CD4-positive, alpha-beta memory T cell (primary cell): Measurements from ENCODE around the gene MFSD11. TPM values are rescaled to one million over a fixed set of nuclear protein-coding genes. Genes with fewer than 3 reads are reported as not detected.

ENCODE experiments used
- CTCF ChIA-PET: fragments of 350-600 bp; sonication (Branson Sonifier 250); formaldehyde crosslinking; loops from one replicate; lab custom pipeline; 2021; ENCODE audit warnings: inconsistent platforms; ENCODE audit not compliant: partially characterized antibody; lab: Charles Lee
- POLR2A ChIA-PET: fragments of 350-600 bp; sonication (Branson Sonifier 250); formaldehyde crosslinking; loops from one replicate; lab custom pipeline; 2021; ENCODE audit not compliant: partially characterized antibody; lab: Charles Lee
- DNase-seq, 5 donors: peaks; one replicate each; pipeline versions ENCODE4 v3.0.0 to v3.0.0-alpha.2; 2020 to 2022; ENCODE audit warnings: mixed read lengths in 1 of 5
- H3K27ac ChIP-seq: one replicate; pipeline ENCODE4 v1.7.0; 2013; ENCODE audit warnings: low read depth, low read length
- H3K27me3 ChIP-seq: 2 replicates; pipeline ENCODE4 v1.7.0; 2013; ENCODE audit warnings: mild to moderate bottlenecking, low read length, moderate library complexity; ENCODE audit not compliant: insufficient read depth
- H3K36me3 ChIP-seq: 2 replicates; pipeline ENCODE4 v1.7.0; 2013; ENCODE audit warnings: mild to moderate bottlenecking, low read length, moderate library complexity; ENCODE audit not compliant: insufficient read depth
- H3K4me1 ChIP-seq: 2 replicates; pipeline ENCODE4 v1.7.0; 2013; ENCODE audit warnings: mild to moderate bottlenecking, low read length, moderate library complexity; ENCODE audit not compliant: insufficient read depth
- H3K4me3 ChIP-seq, 2 donors: one replicate each; pipeline ENCODE4 v1.7.0; 2013; ENCODE audit warnings: low read length in 2 of 2, mild to moderate bottlenecking in 1 of 2
- H3K9me3 ChIP-seq, 2 donors: one replicate each; pipeline ENCODE4 v1.7.0; 2013; ENCODE audit warnings: low read length in 2 of 2, control low read depth in 1 of 2; ENCODE audit not compliant: control insufficient read depth in 1 of 2
- H3K27ac Mint-ChIP-seq, 7 donors: one replicate each; pipeline ENCODE4 v1.8.0; 2020 to 2021; ENCODE audit warnings: mixed read lengths in 7 of 7, mild to moderate bottlenecking in 6 of 7, inconsistent platforms in 3 of 7, moderate library complexity in 3 of 7
- H3K27me3 Mint-ChIP-seq, 2 donors: one replicate each; pipeline ENCODE4 v1.8.0; 2020 to 2021; ENCODE audit warnings: mixed read lengths in 2 of 2
- H3K36me3 Mint-ChIP-seq, 2 donors: one replicate each; pipeline ENCODE4 v1.8.0; 2020 to 2021; ENCODE audit warnings: mixed read lengths in 2 of 2, inconsistent platforms in 1 of 2, mild to moderate bottlenecking in 1 of 2
- H3K4me1 Mint-ChIP-seq, 4 donors: one replicate each; pipeline ENCODE4 v1.8.0; 2020 to 2021; ENCODE audit warnings: mixed read lengths in 4 of 4, mild to moderate bottlenecking in 1 of 4
- H3K4me3 Mint-ChIP-seq, 8 donors: one replicate each; pipeline ENCODE4 v1.8.0; 2020 to 2021; ENCODE audit warnings: mixed read lengths in 8 of 8, mild to moderate bottlenecking in 7 of 8, moderate library complexity in 6 of 8, inconsistent platforms in 3 of 8
- H3K9me3 Mint-ChIP-seq, 8 donors: one replicate each; pipeline ENCODE4 v1.8.0; 2020 to 2021; ENCODE audit warnings: mixed read lengths in 8 of 8, mild to moderate bottlenecking in 5 of 8, inconsistent platforms in 3 of 8, moderate library complexity in 1 of 8
- intact Hi-C: fragments of 100-400 bp; cut with micrococcal nuclease; formaldehyde crosslinking; loops from one replicate; pipeline ENCODE4 v1.15.1; 2023
- polyA plus RNA-seq, 2 donors: library from polyadenylated mRNA; unstranded; fragments of 300-500 nt; fragmentation: Illumina TruSeq; gene quantifications; one replicate each; pipeline ENCODE4 v1.2.3, GENCODE V29; 2021
- total RNA-seq, 2 experiments: library from RNA; stranded (reverse); gene quantifications; one replicate each; pipeline ENCODE4 v1.2.3, GENCODE V29; 2021

MFSD11 gene
- total RNA-seq (10 to 100 TPM; 32.7 to 37.8 TPM), polyA plus RNA-seq (10 to 100 TPM; 23.1 to 34.7 TPM)

DNA sequence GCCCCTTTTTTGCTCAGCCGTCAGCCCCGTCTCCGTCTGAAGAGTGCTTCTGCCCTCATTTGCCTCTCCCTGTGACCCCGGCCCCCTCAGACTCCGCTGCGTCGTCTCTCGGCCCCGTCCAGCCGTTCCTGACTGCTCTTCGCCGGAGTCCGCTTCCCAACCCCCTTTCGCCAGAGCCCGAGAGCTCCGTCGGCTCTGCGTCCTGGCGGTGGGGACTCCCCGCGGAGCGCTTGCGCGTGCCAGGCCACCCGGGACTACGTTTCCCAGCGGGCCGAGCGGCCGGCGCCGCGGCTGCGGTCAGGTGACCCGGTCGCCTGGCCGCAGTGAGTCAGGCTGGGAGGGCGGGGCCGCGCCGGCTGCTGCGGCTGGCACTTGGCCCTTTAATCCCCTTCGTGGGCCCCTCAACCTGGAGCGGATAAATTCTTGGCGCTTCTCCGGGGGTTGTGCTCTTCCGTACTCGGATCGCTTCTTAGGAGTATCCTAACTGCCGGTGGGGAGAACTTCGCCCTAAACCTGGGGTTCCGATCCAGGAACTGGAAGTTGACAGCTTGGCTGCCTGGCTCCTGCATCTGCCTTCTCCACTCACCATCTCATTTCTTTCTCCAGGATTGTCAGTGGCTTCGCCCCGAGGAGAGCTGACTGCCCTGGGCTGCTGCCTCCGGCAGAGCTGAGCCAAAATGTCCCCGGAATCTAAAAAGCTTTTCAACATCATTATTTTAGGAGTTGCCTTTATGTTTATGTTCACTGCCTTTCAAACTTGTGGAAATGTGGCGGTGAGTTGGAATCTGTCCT, at the start of gene MFSD11:
Gene MFSD11 (plus strand): TSS at position 444 of the 792 bp plus-strand sequence. CDS start 234 bp downstream, at position 678.
- peaks cover 33% of the 10 kb centered on the region for H3K36me3 ChIP-seq
- peak within 1 kb of the TSS; percentile 92 to 97 (median 96) for H3K4me3 Mint-ChIP-seq
- intact Hi-C loops = loop anchor here (1.0 to 5.0 kb wide), 5 partner anchors 12 to 1219 kb away; partner anchors contain the start of genes JMJD6, METTL23, SEC14L1 and TNRC6C
- H3K4me3 ChIP-seq = peak within 1 kb of the TSS; percentile 76 to 93
- no peaks in the 10 kb centered on the region for H3K27me3 Mint-ChIP-seq
- ChIA-PET CTCF (interaction anchor here (1.4 to 2.1 kb wide), 2 partner anchors 10 to 24 kb away, joined by 3 to 18 read pairs; partner anchors contain the start of gene METTL23), POLR2A (interaction anchor here (0.6 to 8.0 kb wide), 23 partner anchors 9 to 1393 kb away, joined by 3 to 283 read pairs (median 6); partner anchors contain the start of genes JMJD6, METTL23, MXRA7 and ST6GALNAC2)
- peak within 1 kb of the TSS; percentile 98 to 100 (median 99) for H3K27ac Mint-ChIP-seq
- peak; percentile 93 to 98 (median 95) for DNase-seq
- H3K36me3 Mint-ChIP-seq = peaks cover 47 to 60% of the 10 kb centered on the region in 2 donors
- no peaks in the 10 kb centered on the region for H3K27me3 ChIP-seq
- peaks cover 0 to 8% (median 0%) of the 10 kb centered on the region in 8 donors for H3K9me3 Mint-ChIP-seq
- peaks cover 35 to 60% (median 44%) of the 10 kb centered on the region in 4 donors for H3K4me1 Mint-ChIP-seq
- peaks cover 51% of the 10 kb centered on the region for H3K4me1 ChIP-seq
- H3K27ac ChIP-seq = peak within 1 kb of the TSS; percentile 95
- no peaks in the 10 kb centered on the region for H3K9me3 ChIP-seq

DNA sequence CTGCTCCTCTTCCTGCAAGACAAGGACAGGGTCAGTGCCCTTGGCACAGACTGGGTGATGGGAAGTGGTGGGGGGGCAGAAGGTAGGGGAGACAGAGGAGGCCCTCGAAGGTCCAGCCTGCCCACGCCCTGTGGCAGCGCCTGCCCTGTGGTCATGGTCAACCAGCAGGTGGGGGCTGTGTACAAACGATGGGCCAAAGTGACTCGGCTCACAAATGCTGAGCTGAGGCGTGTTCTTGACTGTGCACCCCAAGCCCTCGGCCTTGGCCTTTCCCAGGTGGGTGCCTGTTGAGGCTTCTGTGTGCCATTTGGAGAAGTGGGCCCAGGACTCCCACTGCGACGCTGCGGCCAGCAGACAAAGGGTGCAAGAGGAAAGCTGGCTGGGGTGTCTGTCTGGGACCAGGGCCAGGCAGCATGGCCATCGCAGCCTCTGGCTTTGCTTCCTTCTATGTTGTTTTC, 49.7 kb upstream of the MFSD11 start:
- H3K4me3 Mint-ChIP-seq = no peak overlapping the region
- no peaks in the 10 kb centered on the region for H3K27me3 ChIP-seq
- H3K4me1 Mint-ChIP-seq = no peaks in the 10 kb centered on the region
- intact Hi-C loops = no loop called here
- no peak overlapping the region for H3K4me3 ChIP-seq
- POLR2A ChIA-PET = no interaction called here
- CTCF ChIA-PET = interaction anchor here (1.1 kb wide), 1 partner anchor 26 kb away, joined by 3 read pairs; no protein-coding TSS in a partner anchor
- no peaks in the 10 kb centered on the region for H3K9me3 ChIP-seq
- H3K9me3 Mint-ChIP-seq = no peaks in the 10 kb centered on the region
- DNase-seq = no peak
- peaks cover 0 to 3% of the 10 kb centered on the region in 2 donors for H3K27me3 Mint-ChIP-seq
- H3K36me3 ChIP-seq = no peaks in the 10 kb centered on the region
- H3K36me3 Mint-ChIP-seq = no peaks in the 10 kb centered on the region
- H3K27ac Mint-ChIP-seq = peak overlapping the region in 1 of 7 donors; percentile 72
- no peaks in the 10 kb centered on the region for H3K4me1 ChIP-seq
- no peak overlapping the region for H3K27ac ChIP-seq

DNA sequence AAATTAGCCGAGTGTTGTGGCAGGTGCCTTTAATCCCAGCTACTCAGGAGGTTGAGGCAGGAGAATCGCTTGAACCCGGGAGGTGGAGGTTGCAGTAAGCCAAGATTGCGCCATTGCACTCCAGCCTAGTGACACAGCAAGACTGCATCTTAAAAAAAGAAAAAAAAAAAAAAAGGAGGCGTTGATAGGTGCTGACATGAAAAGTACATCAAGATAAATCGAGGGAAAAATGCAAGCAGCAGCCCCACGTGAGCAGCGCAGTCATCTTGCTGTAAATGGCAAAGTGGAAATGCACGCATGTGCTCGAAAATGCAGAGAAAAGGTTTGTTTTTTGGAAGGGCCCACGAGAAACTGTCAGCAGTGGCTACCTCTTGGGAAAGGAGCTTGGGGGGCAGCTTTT, 48.1 kb upstream of the MFSD11 start:
- H3K4me1 ChIP-seq = no peaks in the 10 kb centered on the region
- Mint-ChIP-seq H3K9me3 (no peaks in the 10 kb centered on the region), H3K27me3 (peaks cover 0 to 3% of the 10 kb centered on the region in 2 donors), H3K36me3 (no peaks in the 10 kb centered on the region), H3K4me3 (no peak overlapping the region), H3K27ac (no peak overlapping the region), H3K4me1 (no peaks in the 10 kb centered on the region)
- H3K27me3 ChIP-seq = no peaks in the 10 kb centered on the region
- no peak overlapping the region for H3K4me3 ChIP-seq
- DNase-seq = no peak
- ChIA-PET POLR2A (no interaction called here), CTCF (interaction anchor here (1.3 to 3.1 kb wide), 2 partner anchors 8 to 24 kb away, joined by 6 to 15 read pairs; no protein-coding TSS in a partner anchor)
- H3K36me3 ChIP-seq = no peaks in the 10 kb centered on the region
- no peaks in the 10 kb centered on the region for H3K9me3 ChIP-seq
- intact Hi-C loops = no loop called here
- H3K27ac ChIP-seq = no peak overlapping the region

DNA sequence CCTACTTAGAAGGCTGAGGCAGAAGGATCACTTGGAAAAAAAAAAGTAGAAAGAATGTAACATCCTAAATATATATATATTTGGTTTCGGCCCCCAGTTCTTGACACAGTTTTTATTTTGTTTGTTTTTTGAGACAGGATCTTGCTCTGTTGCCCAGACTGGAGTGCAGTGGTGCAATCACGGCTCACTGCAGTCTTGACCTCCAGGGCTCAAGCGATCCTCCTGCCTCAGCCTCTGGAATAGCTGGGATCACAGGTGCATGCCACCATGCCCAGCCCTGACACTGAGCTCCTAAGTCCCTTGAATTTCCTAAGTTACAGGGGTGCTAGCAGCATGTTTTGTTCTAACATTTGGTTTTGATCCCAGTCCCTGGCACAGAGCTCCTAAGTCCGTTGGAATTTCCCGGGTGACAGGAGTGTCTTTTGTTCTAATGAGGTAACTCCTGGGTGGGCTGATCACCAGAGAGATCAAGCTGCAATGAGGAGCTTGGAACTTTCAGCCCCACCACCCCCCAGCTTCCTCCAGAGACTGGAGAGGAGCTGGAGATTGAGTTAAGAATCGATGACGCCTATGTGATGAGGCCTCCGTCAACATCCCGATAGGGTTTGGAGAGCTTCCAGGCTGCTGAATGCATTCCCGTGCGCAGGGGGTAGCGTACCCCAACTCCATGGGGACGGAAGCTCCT, 47.2 kb upstream of the MFSD11 start:
- H3K4me1 ChIP-seq = no peaks in the 10 kb centered on the region
- Mint-ChIP-seq H3K27me3 (no peaks in the 10 kb centered on the region), H3K4me3 (no peak overlapping the region), H3K36me3 (no peaks in the 10 kb centered on the region), H3K4me1 (peaks cover 0 to 8% (median 3%) of the 10 kb centered on the region in 4 donors), H3K9me3 (no peaks in the 10 kb centered on the region), H3K27ac (no peak overlapping the region)
- no peak overlapping the region for H3K4me3 ChIP-seq
- intact Hi-C loops = no loop called here
- H3K27me3 ChIP-seq = no peaks in the 10 kb centered on the region
- CTCF ChIA-PET = interaction anchor here (1.0 to 3.1 kb wide), 4 partner anchors 9 to 376 kb away, joined by 3 to 15 read pairs (median 5); no protein-coding TSS in a partner anchor
- no peak for DNase-seq
- no peaks in the 10 kb centered on the region for H3K36me3 ChIP-seq
- no peaks in the 10 kb centered on the region for H3K9me3 ChIP-seq
- H3K27ac ChIP-seq = no peak overlapping the region
- POLR2A ChIA-PET = no interaction called here

DNA sequence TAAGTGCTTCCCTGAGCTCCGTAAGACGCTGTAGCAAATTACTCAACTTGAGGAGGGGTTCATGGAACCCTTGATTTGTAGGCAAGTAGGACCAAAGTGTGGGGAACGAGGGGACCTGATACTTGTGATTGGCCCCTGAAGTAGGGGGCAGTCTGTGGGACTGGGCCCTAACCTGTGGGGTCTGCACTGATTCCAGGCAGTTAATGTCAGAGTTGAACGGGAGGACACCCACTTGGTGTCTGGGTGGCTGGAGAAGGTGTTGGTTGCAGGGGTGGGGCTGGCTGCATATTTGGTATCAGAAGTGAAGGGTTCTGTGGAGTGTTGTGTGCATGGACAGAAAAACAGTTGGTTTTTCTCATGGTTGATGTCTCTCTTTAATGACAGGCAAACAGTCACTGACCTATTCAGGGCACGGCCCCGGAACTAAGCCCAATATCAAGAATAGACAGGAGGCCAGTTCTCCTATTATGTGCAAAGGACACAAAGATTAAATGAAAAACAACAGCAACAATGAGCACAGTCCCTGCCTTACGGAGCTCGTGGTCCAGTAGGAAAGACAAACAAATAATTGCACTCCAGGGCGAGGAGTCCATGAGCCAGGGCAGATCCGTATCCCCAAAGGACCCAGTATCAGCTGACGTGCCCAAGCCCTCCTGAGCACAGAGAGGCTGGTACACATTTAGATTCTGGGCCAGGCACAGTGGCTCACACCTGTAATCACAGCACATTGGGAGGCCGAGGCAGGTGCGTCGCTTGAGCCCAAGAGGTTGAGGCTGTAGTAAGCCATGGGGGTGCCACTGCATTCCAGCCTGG, 46.3 kb upstream of the MFSD11 start:
- Mint-ChIP-seq H3K27me3 (no peaks in the 10 kb centered on the region), H3K4me1 (peaks cover 0 to 15% (median 4%) of the 10 kb centered on the region in 4 donors), H3K36me3 (no peaks in the 10 kb centered on the region), H3K4me3 (no peak overlapping the region), H3K27ac (no peak overlapping the region), H3K9me3 (no peaks in the 10 kb centered on the region)
- Histone ChIP-seq H3K27me3 (no peaks in the 10 kb centered on the region), H3K9me3 (no peaks in the 10 kb centered on the region), H3K4me1 (peaks cover 1% of the 10 kb centered on the region), H3K36me3 (no peaks in the 10 kb centered on the region), H3K4me3 (no peak overlapping the region), H3K27ac (no peak overlapping the region)
- intact Hi-C loops = no loop called here
- no peak for DNase-seq
- ChIA-PET POLR2A (no interaction called here), CTCF (interaction anchor here (1.0 to 3.1 kb wide), 4 partner anchors 10 to 375 kb away, joined by 3 to 15 read pairs (median 5); no protein-coding TSS in a partner anchor)

DNA sequence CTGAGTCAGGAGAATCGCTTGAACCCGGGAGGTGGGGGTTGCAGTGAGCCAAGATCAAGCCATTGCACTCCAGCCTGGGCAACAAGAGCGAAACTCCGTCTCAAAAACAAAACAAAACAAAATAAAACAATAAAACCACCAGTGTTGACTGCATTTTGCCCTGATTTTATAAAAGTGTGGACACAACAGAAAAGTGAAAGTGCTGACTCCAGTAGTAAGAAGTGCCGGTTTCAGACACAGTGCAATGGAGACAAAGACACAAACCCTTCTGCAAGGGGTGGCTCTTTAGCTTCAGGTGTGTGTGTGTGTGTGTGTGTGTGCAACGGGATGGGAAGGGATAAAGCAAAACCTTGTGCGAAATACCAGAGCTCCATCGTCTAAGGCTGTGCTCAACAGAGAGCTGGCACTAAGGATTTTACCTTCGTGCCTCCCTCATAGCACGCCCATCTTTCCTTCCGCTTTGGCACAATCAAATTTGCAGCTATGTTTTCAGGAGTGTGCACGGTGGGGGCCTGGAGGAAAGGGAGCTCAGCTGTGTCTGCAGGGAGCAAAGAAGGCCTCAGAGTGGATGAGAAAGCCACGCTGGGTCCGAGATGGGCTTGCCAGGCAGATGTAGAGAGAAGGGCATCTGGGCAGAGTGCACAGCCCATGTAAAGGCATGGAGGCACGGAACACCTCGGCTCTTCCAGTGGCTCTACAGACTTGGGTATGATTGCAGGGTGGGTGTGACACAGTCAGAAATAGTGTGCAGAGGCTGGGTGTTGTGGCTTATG, 42.7 kb upstream of the MFSD11 start:
- ChIA-PET CTCF (interaction anchor here (1.0 to 3.7 kb wide), 2 partner anchors 13 to 19 kb away, joined by 3 to 12 read pairs; no protein-coding TSS in a partner anchor), POLR2A (no interaction called here)
- Histone ChIP-seq H3K27me3 (no peaks in the 10 kb centered on the region), H3K4me1 (peaks cover 5% of the 10 kb centered on the region), H3K36me3 (no peaks in the 10 kb centered on the region), H3K9me3 (no peaks in the 10 kb centered on the region), H3K27ac (no peak overlapping the region), H3K4me3 (no peak overlapping the region)
- no peaks in the 10 kb centered on the region for H3K27me3 Mint-ChIP-seq
- H3K36me3 Mint-ChIP-seq = no peaks in the 10 kb centered on the region
- H3K4me3 Mint-ChIP-seq = peak overlapping the region in 1 of 8 donors; percentile 31
- no peak for DNase-seq
- H3K9me3 Mint-ChIP-seq = peaks cover 0 to 2% (median 0%) of the 10 kb centered on the region in 8 donors
- H3K27ac Mint-ChIP-seq = peak overlapping the region in 2 of 7 donors; percentile 60 to 63
- intact Hi-C loops = no loop called here
- peaks cover 0 to 29% (median 5%) of the 10 kb centered on the region in 4 donors for H3K4me1 Mint-ChIP-seq
